ENCODE measurements around the gene LFNG. TPM values are rescaled to one million over a fixed set of nuclear protein-coding genes. Genes with fewer than 3 reads are reported as not detected.
A peak's percentile ranks its signal among the peaks of the same experiment; 100 is the strongest.

Gene LFNG
- total and polyA plus RNA-seq, 2 of the 13 experiments (the other 11 are each of a cell fraction or from before 2014, with no cell fraction given) = 0.44 to 1.5 TPM

- TF ChIP-seq ZNF276 (CRISPR knock-in tag; IDR thresholded peaks at IDR 0.05; ENCODE audit: low read depth) = 0 out of 2 replicates have a peak, but pooled peaks have one; percentile 45
- no peak for TF ChIP-seq RARG (CRISPR knock-in tag; IDR thresholded peaks at IDR 0.05; ENCODE audit: low read depth)
- peak; percentile 58; the same call in 1 of the 2 replicates for TF ChIP-seq ZFP41 (CRISPR knock-in tag; IDR thresholded peaks at IDR 0.05; ENCODE audit: borderline replicate concordance)
- TF ChIP-seq, protein P1, sequence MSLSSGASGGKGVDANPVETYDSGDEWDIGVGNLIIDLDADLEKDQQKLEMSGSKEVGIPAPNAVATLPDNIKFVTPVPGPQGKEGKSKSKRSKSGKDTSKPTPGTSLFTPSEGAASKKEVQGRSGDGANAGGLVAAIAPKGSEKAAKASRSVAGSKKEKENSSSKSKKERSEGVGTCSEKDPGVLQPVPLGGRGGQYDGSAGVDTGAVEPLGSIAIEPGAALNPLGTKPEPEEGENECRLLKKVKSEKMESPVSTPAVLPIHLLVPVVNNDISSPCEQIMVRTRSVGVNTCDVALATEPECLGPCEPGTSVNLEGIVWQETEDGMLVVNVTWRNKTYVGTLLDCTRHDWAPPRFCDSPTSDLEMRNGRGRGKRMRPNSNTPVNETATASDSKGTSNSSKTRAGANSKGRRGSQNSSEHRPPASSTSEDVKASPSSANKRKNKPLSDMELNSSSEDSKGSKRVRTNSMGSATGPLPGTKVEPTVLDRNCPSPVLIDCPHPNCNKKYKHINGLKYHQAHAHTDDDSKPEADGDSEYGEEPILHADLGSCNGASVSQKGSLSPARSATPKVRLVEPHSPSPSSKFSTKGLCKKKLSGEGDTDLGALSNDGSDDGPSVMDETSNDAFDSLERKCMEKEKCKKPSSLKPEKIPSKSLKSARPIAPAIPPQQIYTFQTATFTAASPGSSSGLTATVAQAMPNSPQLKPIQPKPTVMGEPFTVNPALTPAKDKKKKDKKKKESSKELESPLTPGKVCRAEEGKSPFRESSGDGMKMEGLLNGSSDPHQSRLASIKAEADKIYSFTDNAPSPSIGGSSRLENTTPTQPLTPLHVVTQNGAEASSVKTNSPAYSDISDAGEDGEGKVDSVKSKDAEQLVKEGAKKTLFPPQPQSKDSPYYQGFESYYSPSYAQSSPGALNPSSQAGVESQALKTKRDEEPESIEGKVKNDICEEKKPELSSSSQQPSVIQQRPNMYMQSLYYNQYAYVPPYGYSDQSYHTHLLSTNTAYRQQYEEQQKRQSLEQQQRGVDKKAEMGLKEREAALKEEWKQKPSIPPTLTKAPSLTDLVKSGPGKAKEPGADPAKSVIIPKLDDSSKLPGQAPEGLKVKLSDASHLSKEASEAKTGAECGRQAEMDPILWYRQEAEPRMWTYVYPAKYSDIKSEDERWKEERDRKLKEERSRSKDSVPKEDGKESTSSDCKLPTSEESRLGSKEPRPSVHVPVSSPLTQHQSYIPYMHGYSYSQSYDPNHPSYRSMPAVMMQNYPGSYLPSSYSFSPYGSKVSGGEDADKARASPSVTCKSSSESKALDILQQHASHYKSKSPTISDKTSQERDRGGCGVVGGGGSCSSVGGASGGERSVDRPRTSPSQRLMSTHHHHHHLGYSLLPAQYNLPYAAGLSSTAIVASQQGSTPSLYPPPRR (CRISPR knock-in tag; IDR thresholded peaks at IDR 0.05; ENCODE audit: borderline replicate concordance) = peak; percentile 51; the same call in 1 of the 2 replicates
- TF ChIP-seq ZNF432 (CRISPR knock-in tag; IDR thresholded peaks at IDR 0.05; ENCODE audit: borderline replicate concordance) = no peak
- no peak for TF ChIP-seq MBNL3 (CRISPR knock-in tag; conservative IDR thresholded peaks at IDR 0.05)
- no peak for TF ChIP-seq TBX2 (CRISPR knock-in tag; IDR thresholded peaks at IDR 0.05; ENCODE audit: borderline replicate concordance)
- TF ChIP-seq ZNF382 (CRISPR knock-in tag; IDR thresholded peaks at IDR 0.05; ENCODE audit: borderline replicate concordance) = no peak
- no peak for TF ChIP-seq ZKSCAN1 (IDR thresholded peaks at IDR 0.05; ENCODE audit: low read length)
- no peak for TF ChIP-seq ZNF772 (CRISPR knock-in tag; IDR thresholded peaks at IDR 0.05)
- peak; percentile 61; the same call in 1 of the 2 replicates for TF ChIP-seq SPEN (CRISPR knock-in tag; IDR thresholded peaks at IDR 0.05; ENCODE audit: low read depth)
- TF ChIP-seq, protein P2, sequence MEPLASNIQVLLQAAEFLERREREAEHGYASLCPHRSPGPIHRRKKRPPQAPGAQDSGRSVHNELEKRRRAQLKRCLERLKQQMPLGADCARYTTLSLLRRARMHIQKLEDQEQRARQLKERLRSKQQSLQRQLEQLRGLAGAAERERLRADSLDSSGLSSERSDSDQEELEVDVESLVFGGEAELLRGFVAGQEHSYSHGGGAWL (CRISPR knock-in tag; IDR thresholded peaks at IDR 0.05) = 0 out of 2 replicates have a peak, but pooled peaks have one; percentile 65
- TF ChIP-seq ZNF629 (CRISPR knock-in tag; conservative IDR thresholded peaks at IDR 0.05) = no peak
- no peak for TF ChIP-seq BRCA1 (CRISPR knock-in tag; IDR thresholded peaks at IDR 0.05)
- TF ChIP-seq ZNF790 (CRISPR knock-in tag; IDR thresholded peaks at IDR 0.05; ENCODE audit: borderline replicate concordance) = no peak
- TF ChIP-seq SETDB1 (CRISPR knock-in tag; IDR thresholded peaks at IDR 0.05; ENCODE audit: borderline replicate concordance) = no peak
- peak; percentile 58 to 91 for TF ChIP-seq POLR2A (IDR thresholded peaks at IDR 0.05; ENCODE audit: insufficient read depth in 1 of 2, low read depth in 2 of 2, low read length in 2 of 2)
- no peak for TF ChIP-seq CENPX (CRISPR knock-in tag; IDR thresholded peaks at IDR 0.05)
Measured at GRCh38 chr7:2555121-2556052, 35.8 kb downstream of the LFNG start, which contains the start of gene BRAT1 (continued).

Data from HepG2 (cell line).